Nephron (organoid): ENCODE data around the gene CBFB.

ENCODE experiments used
- H3K27ac Mint-ChIP-seq, 3 experiments: 2 replicates each; pipeline ENCODE4 v1.8.0; 2020; ENCODE audit warnings: mixed read lengths in 3 of 3, mild to moderate bottlenecking in 2 of 3, moderate library complexity in 1 of 3
- H3K27me3 Mint-ChIP-seq: 2 replicates; pipeline ENCODE4 v1.8.0; 2021; ENCODE audit warnings: low read depth, mild to moderate bottlenecking, moderate library complexity, mixed read lengths
- H3K36me3 Mint-ChIP-seq: 2 replicates; pipeline ENCODE4 v1.8.0; 2020; ENCODE audit warnings: low read depth, mixed read lengths
- H3K4me1 Mint-ChIP-seq: 2 replicates; pipeline ENCODE4 v1.8.0; 2020; ENCODE audit warnings: mixed read lengths
- H3K4me3 Mint-ChIP-seq, 3 experiments: 2 replicates each; pipeline ENCODE4 v1.8.0; 2020; ENCODE audit warnings: mild to moderate bottlenecking in 3 of 3, mixed read lengths in 3 of 3, moderate library complexity in 2 of 3
- H3K9me3 Mint-ChIP-seq: 2 replicates; pipeline ENCODE4 v1.8.0; 2020; ENCODE audit warnings: mixed read lengths
- TF ChIP-seq, protein P1 (sequence below), 3 experiments: fragments of 200-600 bp; sonication (generic); IDR thresholded peaks; one replicate each; pipeline ENCODE4 v1.5.0; 2021; ENCODE audit warnings: antibody characterized with exemption in 3 of 3; ENCODE audit not compliant: unreplicated experiment in 3 of 3

CBFB gene

DNA sequence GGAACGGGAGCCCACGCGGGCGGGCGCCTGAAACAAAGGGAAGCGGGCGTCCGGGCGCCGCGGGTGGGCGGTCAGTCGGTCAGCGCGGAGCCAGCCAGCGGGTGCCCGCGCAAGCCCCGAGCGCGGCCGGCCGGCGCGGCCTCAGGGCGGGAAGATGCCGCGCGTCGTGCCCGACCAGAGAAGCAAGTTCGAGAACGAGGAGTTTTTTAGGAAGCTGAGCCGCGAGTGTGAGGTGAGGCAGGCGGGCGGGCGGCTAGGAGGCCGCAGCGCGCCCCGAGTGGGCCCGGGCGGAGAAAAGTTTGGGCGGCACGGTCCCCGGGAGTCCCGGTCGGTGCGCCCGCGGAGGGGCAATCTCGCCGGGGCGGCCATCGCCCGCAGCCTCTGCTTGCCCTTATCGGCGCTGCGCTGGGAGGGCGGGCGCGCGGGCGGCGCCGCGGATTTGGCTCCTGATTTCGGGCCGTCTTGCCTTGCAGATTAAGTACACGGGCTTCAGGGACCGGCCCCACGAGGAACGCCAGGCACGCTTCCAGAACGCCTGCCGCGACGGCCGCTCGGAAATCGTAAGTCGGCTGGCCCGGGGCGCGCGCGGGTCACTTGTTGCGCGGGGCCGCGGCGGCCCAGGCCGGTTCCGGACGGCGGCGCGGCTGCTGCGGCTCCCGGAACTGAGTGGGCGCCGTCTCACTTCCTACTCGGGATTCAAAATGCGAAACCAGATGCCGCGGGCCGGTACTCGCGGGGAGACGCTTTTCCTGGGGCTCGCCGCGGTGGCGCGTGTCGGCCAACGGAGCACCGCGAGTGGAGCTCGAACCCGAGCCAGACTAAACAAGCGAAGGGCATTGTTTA, 526 bp downstream of the CBFB start:
- peak overlapping the region; percentile 83 to 93 (median 92) for H3K27ac Mint-ChIP-seq
- no peaks in the 10 kb centered on the region for H3K9me3 Mint-ChIP-seq
- peaks cover 48% of the 10 kb centered on the region for H3K4me1 Mint-ChIP-seq
- no peaks in the 10 kb centered on the region for H3K27me3 Mint-ChIP-seq
- TF ChIP-seq, protein P1, sequence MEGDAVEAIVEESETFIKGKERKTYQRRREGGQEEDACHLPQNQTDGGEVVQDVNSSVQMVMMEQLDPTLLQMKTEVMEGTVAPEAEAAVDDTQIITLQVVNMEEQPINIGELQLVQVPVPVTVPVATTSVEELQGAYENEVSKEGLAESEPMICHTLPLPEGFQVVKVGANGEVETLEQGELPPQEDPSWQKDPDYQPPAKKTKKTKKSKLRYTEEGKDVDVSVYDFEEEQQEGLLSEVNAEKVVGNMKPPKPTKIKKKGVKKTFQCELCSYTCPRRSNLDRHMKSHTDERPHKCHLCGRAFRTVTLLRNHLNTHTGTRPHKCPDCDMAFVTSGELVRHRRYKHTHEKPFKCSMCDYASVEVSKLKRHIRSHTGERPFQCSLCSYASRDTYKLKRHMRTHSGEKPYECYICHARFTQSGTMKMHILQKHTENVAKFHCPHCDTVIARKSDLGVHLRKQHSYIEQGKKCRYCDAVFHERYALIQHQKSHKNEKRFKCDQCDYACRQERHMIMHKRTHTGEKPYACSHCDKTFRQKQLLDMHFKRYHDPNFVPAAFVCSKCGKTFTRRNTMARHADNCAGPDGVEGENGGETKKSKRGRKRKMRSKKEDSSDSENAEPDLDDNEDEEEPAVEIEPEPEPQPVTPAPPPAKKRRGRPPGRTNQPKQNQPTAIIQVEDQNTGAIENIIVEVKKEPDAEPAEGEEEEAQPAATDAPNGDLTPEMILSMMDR (IDR thresholded peaks at IDR 0.05; ENCODE audit: unreplicated experiment in 3 of 3), result no peak
- H3K36me3 Mint-ChIP-seq, result peaks cover 22% of the 10 kb centered on the region
- H3K4me3 Mint-ChIP-seq, result peak overlapping the region; percentile 91 to 96 (median 94)

DNA sequence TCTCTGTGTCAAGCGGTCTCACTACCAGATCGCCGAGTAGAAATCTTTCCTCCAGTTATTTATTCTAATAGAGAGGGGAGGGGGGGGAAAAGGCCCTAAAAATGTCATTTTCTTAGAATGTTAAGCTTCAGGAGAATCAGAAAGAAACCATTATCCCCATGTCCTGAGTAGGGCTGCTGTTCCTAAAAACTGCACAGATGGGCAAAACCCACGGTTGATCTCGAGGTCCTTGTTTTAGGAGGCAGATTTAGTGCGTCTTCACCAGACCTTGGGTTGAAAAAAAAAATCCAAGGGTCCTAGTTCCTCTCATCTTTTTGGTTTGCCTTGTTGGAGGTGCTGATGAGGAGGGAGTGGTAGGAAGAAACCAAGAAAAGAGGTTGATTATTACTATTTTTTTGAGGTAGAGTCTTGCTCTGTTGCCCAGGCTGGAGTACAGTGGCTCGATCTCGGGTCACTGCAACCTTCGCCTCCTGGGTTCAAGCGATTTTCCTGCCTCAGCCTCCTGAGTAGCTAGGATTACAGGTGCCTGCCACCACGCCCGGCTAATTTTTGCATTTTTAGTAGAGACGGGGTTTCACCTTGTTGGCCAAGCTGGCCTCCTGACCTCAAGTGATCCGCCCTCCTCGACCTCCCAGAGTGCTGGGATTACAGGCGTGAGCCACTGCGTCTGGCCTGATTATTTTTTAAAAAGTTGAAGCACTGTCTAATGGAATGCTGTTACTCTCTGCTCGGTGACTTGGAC, 1.4 kb downstream of the CBFB start:
- Mint-ChIP-seq H3K27me3 (no peaks in the 10 kb centered on the region), H3K36me3 (peaks cover 25% of the 10 kb centered on the region), H3K9me3 (no peaks in the 10 kb centered on the region), H3K4me3 (peak overlapping the region; percentile 91 to 96 (median 94)), H3K27ac (peak overlapping the region; percentile 83 to 93 (median 92)), H3K4me1 (peaks cover 46% of the 10 kb centered on the region)
- TF ChIP-seq, protein P1 (IDR thresholded peaks at IDR 0.05; ENCODE audit: unreplicated experiment in 3 of 3), result no peak

DNA sequence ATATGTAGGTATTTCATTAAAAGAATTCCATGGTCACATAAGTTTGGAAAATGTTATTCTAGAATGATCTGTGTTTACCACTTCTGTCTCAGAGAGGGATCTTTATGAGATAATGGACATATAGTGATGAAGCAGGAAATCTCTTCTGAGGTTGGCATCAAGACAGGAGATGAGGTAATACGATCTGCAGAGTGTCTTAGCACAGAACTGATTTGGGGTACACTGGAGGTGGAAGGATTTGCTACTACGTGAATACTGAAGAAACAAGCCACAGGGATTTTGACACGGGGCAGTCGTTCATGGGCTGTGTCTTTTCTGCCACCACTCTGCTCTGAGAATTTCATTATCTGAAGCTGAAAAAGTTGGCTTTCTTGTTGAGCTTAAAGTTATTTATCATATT, 5.5 kb downstream of the CBFB start:
- peak overlapping the region in 1 of 3 experiments; percentile 13 for H3K4me3 Mint-ChIP-seq
- peak overlapping the region in 2 of 3 experiments; percentile 1 to 37 for H3K27ac Mint-ChIP-seq
- peaks cover 38% of the 10 kb centered on the region for H3K36me3 Mint-ChIP-seq
- no peaks in the 10 kb centered on the region for H3K27me3 Mint-ChIP-seq
- TF ChIP-seq, protein P1 (IDR thresholded peaks at IDR 0.05; ENCODE audit: unreplicated experiment in 3 of 3), result no peak
- H3K4me1 Mint-ChIP-seq, result peaks cover 50% of the 10 kb centered on the region
- H3K9me3 Mint-ChIP-seq, result no peaks in the 10 kb centered on the region

DNA sequence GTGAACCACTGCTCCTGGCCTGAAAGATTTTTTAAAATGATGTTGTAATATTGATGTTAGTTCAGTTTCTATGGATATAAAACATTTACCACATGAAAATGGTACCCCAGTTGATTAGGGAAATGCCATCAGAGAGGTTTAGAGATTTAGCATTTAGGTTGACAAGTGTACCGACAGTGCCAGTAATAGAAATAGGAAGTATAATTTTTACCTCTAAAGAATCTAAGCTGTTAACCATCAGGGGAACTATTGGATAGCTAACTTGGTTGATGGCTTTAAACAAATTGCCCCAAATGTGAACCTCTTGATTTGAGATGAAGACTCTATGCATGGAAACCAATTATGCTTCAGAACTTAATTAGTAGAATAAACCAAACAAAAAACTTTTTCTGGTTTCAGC, 6.4 kb downstream of the CBFB start:
- no peak overlapping the region for H3K4me3 Mint-ChIP-seq
- H3K9me3 Mint-ChIP-seq, result no peaks in the 10 kb centered on the region
- no peaks in the 10 kb centered on the region for H3K27me3 Mint-ChIP-seq
- peaks cover 39% of the 10 kb centered on the region for H3K36me3 Mint-ChIP-seq
- H3K4me1 Mint-ChIP-seq, result peaks cover 50% of the 10 kb centered on the region
- TF ChIP-seq, protein P1 (IDR thresholded peaks at IDR 0.05; ENCODE audit: unreplicated experiment in 3 of 3), result no peak
- peak overlapping the region in 1 of 3 experiments; percentile 37 for H3K27ac Mint-ChIP-seq

DNA sequence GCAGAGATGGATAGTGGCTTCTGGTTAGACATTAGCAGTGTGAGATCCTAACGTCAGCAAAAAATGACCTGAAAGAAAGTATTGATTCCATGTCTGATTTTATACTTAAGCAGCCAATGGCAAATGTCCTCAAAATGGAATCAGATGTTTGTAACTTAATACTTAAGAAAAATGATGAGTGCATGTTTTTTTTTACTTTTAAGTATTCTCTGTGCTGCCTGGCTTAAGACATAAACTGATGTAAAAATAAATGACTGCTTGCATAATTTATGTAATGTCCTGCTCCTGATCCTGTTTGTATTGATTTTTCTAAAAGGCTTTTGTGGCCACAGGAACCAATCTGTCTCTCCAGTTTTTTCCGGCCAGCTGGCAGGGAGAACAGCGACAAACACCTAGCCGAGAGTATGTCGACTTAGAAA, 7.4 kb downstream of the CBFB start:
- Mint-ChIP-seq H3K27ac (peak overlapping the region in 2 of 3 experiments; percentile 15 to 35), H3K4me1 (peaks cover 44% of the 10 kb centered on the region), H3K36me3 (peaks cover 44% of the 10 kb centered on the region), H3K27me3 (no peaks in the 10 kb centered on the region), H3K9me3 (no peaks in the 10 kb centered on the region), H3K4me3 (peak overlapping the region in 1 of 3 experiments; percentile 45)
- TF ChIP-seq, protein P1 (IDR thresholded peaks at IDR 0.05; ENCODE audit: unreplicated experiment in 3 of 3), result no peak
